Measurements from ENCODE around the gene FBLN1. TPM values are rescaled to one million over a fixed set of nuclear protein-coding genes. Genes with fewer than 3 reads are reported as not detected.

FBLN1 gene
- total and polyA plus RNA-seq, 2 of the 13 experiments (the other 11 are each of a cell fraction or from before 2014, with no cell fraction given): 37.3 to 103 TPM

GRCh38 chr22:45503050-45503815 lies 550 bp downstream of the FBLN1 start (continued):
- TF ChIP-seq STAT6 (CRISPR knock-in tag; IDR thresholded peaks at IDR 0.05; ENCODE audit: borderline replicate concordance) (no peak), ZFP91 (CRISPR knock-in tag; IDR thresholded peaks at IDR 0.05; ENCODE audit: borderline replicate concordance) (0 out of 2 replicates have a peak, but pooled peaks have one; percentile 42), ZNF777 (CRISPR knock-in tag; IDR thresholded peaks at IDR 0.05) (0 out of 2 replicates have a peak, but pooled peaks have one; percentile 42), HES4 (CRISPR knock-in tag; IDR thresholded peaks at IDR 0.05; ENCODE audit: borderline replicate concordance) (0 out of 2 replicates have a peak, but pooled peaks have one; percentile 46), ZBTB46 (CRISPR knock-in tag; IDR thresholded peaks at IDR 0.05; ENCODE audit: borderline replicate concordance) (no peak), SMYD3 (CRISPR knock-in tag; IDR thresholded peaks at IDR 0.05) (no peak), STAT5B (CRISPR knock-in tag; IDR thresholded peaks at IDR 0.05) (no peak), ZSCAN22 (CRISPR knock-in tag; IDR thresholded peaks at IDR 0.05) (no peak), PAF1 (CRISPR knock-in tag; IDR thresholded peaks at IDR 0.05) (no peak), ZSCAN9 (CRISPR knock-in tag; IDR thresholded peaks at IDR 0.05; ENCODE audit: borderline replicate concordance) (no peak), CBX5 (CRISPR knock-in tag; IDR thresholded peaks at IDR 0.05; ENCODE audit: borderline replicate concordance) (no peak), ZBTB42 (CRISPR knock-in tag; IDR thresholded peaks at IDR 0.05) (no peak)
- TF ChIP-seq, protein P1, sequence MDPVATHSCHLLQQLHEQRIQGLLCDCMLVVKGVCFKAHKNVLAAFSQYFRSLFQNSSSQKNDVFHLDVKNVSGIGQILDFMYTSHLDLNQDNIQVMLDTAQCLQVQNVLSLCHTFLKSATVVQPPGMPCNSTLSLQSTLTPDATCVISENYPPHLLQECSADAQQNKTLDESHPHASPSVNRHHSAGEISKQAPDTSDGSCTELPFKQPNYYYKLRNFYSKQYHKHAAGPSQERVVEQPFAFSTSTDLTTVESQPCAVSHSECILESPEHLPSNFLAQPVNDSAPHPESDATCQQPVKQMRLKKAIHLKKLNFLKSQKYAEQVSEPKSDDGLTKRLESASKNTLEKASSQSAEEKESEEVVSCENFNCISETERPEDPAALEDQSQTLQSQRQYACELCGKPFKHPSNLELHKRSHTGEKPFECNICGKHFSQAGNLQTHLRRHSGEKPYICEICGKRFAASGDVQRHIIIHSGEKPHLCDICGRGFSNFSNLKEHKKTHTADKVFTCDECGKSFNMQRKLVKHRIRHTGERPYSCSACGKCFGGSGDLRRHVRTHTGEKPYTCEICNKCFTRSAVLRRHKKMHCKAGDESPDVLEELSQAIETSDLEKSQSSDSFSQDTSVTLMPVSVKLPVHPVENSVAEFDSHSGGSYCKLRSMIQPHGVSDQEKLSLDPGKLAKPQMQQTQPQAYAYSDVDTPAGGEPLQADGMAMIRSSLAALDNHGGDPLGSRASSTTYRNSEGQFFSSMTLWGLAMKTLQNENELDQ (CRISPR knock-in tag; IDR thresholded peaks at IDR 0.05; ENCODE audit: borderline replicate concordance): no peak
- TF ChIP-seq, protein P2, sequence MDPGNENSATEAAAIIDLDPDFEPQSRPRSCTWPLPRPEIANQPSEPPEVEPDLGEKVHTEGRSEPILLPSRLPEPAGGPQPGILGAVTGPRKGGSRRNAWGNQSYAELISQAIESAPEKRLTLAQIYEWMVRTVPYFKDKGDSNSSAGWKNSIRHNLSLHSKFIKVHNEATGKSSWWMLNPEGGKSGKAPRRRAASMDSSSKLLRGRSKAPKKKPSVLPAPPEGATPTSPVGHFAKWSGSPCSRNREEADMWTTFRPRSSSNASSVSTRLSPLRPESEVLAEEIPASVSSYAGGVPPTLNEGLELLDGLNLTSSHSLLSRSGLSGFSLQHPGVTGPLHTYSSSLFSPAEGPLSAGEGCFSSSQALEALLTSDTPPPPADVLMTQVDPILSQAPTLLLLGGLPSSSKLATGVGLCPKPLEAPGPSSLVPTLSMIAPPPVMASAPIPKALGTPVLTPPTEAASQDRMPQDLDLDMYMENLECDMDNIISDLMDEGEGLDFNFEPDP (CRISPR knock-in tag; conservative IDR thresholded peaks at IDR 0.05): no peak
- TF ChIP-seq, protein P3, sequence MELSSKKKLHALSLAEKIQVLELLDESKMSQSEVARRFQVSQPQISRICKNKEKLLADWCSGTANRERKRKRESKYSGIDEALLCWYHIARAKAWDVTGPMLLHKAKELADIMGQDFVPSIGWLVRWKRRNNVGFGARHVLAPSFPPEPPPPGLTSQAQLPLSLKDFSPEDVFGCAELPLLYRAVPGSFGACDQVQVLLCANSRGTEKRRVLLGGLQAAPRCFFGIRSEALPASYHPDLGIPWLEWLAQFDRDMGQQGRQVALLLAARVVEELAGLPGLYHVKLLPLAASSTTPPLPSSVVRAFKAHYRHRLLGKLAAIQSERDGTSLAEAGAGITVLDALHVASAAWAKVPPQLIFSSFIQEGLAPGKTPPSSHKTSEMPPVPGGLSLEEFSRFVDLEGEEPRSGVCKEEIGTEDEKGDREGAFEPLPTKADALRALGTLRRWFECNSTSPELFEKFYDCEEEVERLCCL (CRISPR knock-in tag; IDR thresholded peaks at IDR 0.05; ENCODE audit: borderline replicate concordance): no peak

All from HepG2 (cell line).